Neuronal stem cell (in vitro differentiated cells): ENCODE results near the gene HAUS5.
"Not testable (repeated sequence)": the region's sequence is repeated elsewhere in the genome, so short reads cannot be mapped to it uniquely, and the experiment has no call there.

Experiments used
- DNase-seq: peaks from one replicate; pipeline ENCODE4 v3.0.0-alpha.2; 2013; ENCODE audit warnings: low spot score
- H2AFZ ChIP-seq: one replicate; pipeline ENCODE4 v1.6.1; 2013; ENCODE audit warnings: mild to moderate bottlenecking, low read length, inconsistent platforms
- H2AK5ac ChIP-seq: 2 replicates; pipeline ENCODE4 v1.6.1; 2013; ENCODE audit warnings: low read depth, mild to moderate bottlenecking, inconsistent platforms, low read length, moderate library complexity, mixed read lengths
- H2BK120ac ChIP-seq: 2 replicates; pipeline ENCODE4 v1.6.1; 2013; ENCODE audit warnings: low read depth, mild to moderate bottlenecking, inconsistent platforms, low read length, moderate library complexity, mixed read lengths
- H2BK12ac ChIP-seq: one replicate; pipeline ENCODE4 v1.6.1; 2013; ENCODE audit warnings: low read length, inconsistent platforms
- H2BK15ac ChIP-seq: 2 replicates; pipeline ENCODE4 v1.6.1; 2013; ENCODE audit warnings: mild to moderate bottlenecking, low read length, inconsistent platforms, mixed read lengths
- H2BK5ac ChIP-seq: one replicate; pipeline ENCODE4 v1.6.1; 2013; ENCODE audit warnings: inconsistent platforms, mild to moderate bottlenecking, low read length, moderate library complexity
- H3K14ac ChIP-seq: one replicate; pipeline ENCODE4 v1.6.1; 2013; ENCODE audit warnings: low read length, inconsistent platforms
- H3K18ac ChIP-seq: 2 replicates; pipeline ENCODE4 v1.6.1; 2013; ENCODE audit warnings: low read length, inconsistent platforms
- H3K23ac ChIP-seq: 2 replicates; pipeline ENCODE4 v1.6.1; 2013; ENCODE audit warnings: low read depth, mild to moderate bottlenecking, mixed read lengths, low read length, inconsistent platforms; ENCODE audit not compliant: poor library complexity
- H3K27ac ChIP-seq: replicated peaks from 3 replicates; pipeline ENCODE4 v1.5.1; 2013; ENCODE audit warnings: low read length, inconsistent platforms
- H3K27me3 ChIP-seq, 3 experiments: 2 replicates each; pipeline ENCODE4 v1.6.1; 2013; ENCODE audit warnings: low read length in 3 of 3, mild to moderate bottlenecking in 2 of 3, inconsistent platforms in 1 of 3, low read depth in 1 of 3, mixed read lengths in 1 of 3, moderate library complexity in 1 of 3; ENCODE audit not compliant: control insufficient read depth in 3 of 3, insufficient read depth in 3 of 3
- H3K36me3 ChIP-seq, 2 donors: replicated peaks in 1 of 2; 2 replicates each; pipeline ENCODE4 v1.6.1; 2013; ENCODE audit warnings: low read length in 2 of 2; ENCODE audit not compliant: control insufficient read depth in 2 of 2, insufficient read depth in 2 of 2
- H3K4ac ChIP-seq: 2 replicates; pipeline ENCODE4 v1.6.1; 2013; ENCODE audit warnings: inconsistent platforms, mild to moderate bottlenecking, low read length, moderate library complexity
- H3K4me1 ChIP-seq, 2 donors: 1 replicate in 1 of 2; 2 replicates in 1 of 2; pipeline ENCODE4 v1.6.1; 2013; ENCODE audit warnings: low read length in 2 of 2, low read depth in 1 of 2; ENCODE audit not compliant: control insufficient read depth in 2 of 2, insufficient read depth in 1 of 2
- H3K4me2 ChIP-seq: one replicate; pipeline ENCODE4 v1.6.1; 2013; ENCODE audit warnings: mild to moderate bottlenecking, low read length, inconsistent platforms; ENCODE audit not compliant: insufficient read depth, poor library complexity, severe bottlenecking
- H3K4me3 ChIP-seq, 2 donors: 2 replicates each; pipeline ENCODE4 v1.5.1; 2013; ENCODE audit warnings: low read length in 2 of 2, mild to moderate bottlenecking in 2 of 2, inconsistent platforms in 1 of 2, moderate library complexity in 1 of 2
- H3K79me1 ChIP-seq: one replicate; pipeline ENCODE4 v1.6.1; 2013; ENCODE audit warnings: low read depth, mild to moderate bottlenecking, inconsistent platforms, low read length, moderate library complexity
- H3K9ac ChIP-seq: one replicate; pipeline ENCODE4 v1.6.1; 2013; ENCODE audit warnings: mild to moderate bottlenecking, low read depth, low read length, inconsistent platforms; ENCODE audit not compliant: poor library complexity
- H3K9me3 ChIP-seq, 2 donors: replicated peaks in 1 of 2; 2 replicates each; pipeline versions ENCODE3 to v1.6.1; 2013; ENCODE audit warnings: low read length in 2 of 2, mild to moderate bottlenecking in 2 of 2, inconsistent platforms in 1 of 2, low read depth in 1 of 2, mixed read lengths in 1 of 2, moderate library complexity in 1 of 2; ENCODE audit not compliant: control insufficient read depth in 2 of 2, insufficient read depth in 1 of 2
- H4K8ac ChIP-seq: one replicate; pipeline ENCODE4 v1.6.1; 2013; ENCODE audit warnings: low read depth, mild to moderate bottlenecking, inconsistent platforms, low read length, moderate library complexity
- H4K91ac ChIP-seq: one replicate; pipeline ENCODE4 v1.6.1; 2013; ENCODE audit warnings: low read length, low read depth, mild to moderate bottlenecking, inconsistent platforms; ENCODE audit not compliant: poor library complexity
- WGBS, 2 donors: extraction: QIAGEN DNeasy Blood & Tissue Kit; methylation state at CpG; one replicate each; pipeline ENCODE4 v1.1.7; 2013; ENCODE audit warnings: missing lambda C conversion rate in 2 of 2, mixed read lengths in 1 of 2; ENCODE audit not compliant: insufficient read length in 2 of 2, insufficient replicate concordance in 1 of 2; ENCODE audit errors: extremely low coverage in 2 of 2; 5-methylcytosine and 5-hydroxymethylcytosine counted together

HAUS5 gene

GRCh38 chr19:35607170-35607569 lies 5.4 kb upstream of the HAUS5 start:
- not testable (repeated sequence) for H3K18ac ChIP-seq, H3K14ac ChIP-seq, H3K23ac ChIP-seq, H3K4me2 ChIP-seq, H2BK15ac ChIP-seq, H2AFZ ChIP-seq, H2BK12ac ChIP-seq, H4K8ac ChIP-seq, H2BK5ac ChIP-seq, H3K27me3 ChIP-seq, DNase-seq, H3K27ac ChIP-seq, H3K4ac ChIP-seq, H3K36me3 ChIP-seq, H3K79me1 ChIP-seq, H2AK5ac ChIP-seq, H3K4me3 ChIP-seq, H2BK120ac ChIP-seq, H3K9ac ChIP-seq, H4K91ac ChIP-seq, H3K9me3 ChIP-seq, H3K4me1 ChIP-seq
- WGBS, 2 donors, result no CpG with 5 or more reads among the region's 8 CpGs

DNA sequence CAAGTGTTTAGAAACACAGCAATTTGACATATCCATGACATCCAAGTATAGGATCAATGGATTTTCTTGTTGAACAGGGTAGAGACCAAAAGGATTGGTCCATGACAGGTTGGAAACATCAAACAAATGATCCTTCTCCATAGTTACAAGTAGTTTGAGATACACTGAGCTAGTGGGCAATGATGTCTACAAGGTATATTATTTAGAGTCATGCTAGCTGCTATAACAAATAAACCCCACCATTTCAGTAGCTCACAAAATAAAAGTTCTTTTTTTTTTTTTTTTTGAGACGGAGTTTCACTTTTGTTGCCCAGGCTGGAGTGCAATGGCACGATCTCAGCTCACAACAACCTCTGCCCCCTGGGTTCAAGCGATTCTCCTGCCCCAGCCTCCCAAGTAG lies 4.9 kb upstream of the HAUS5 start:
- no peak overlapping the region for H2BK120ac ChIP-seq
- peaks cover 0 to 3% of the 10 kb centered on the region in 2 donors for H3K9me3 ChIP-seq
- H2BK12ac ChIP-seq, result no peak overlapping the region
- no peak overlapping the region for H3K23ac ChIP-seq
- H2AFZ ChIP-seq, result no peak overlapping the region
- H3K4me2 ChIP-seq, result no peak overlapping the region
- H3K79me1 ChIP-seq, result peaks cover under 1% of the 10 kb centered on the region
- H3K4ac ChIP-seq, result no peak overlapping the region
- H3K14ac ChIP-seq, result no peak overlapping the region
- no peaks in the 10 kb centered on the region for H3K36me3 ChIP-seq
- no peaks in the 10 kb centered on the region for H3K4me1 ChIP-seq
- no peak overlapping the region for H2AK5ac ChIP-seq
- no peak for DNase-seq
- no peak overlapping the region for H3K27ac ChIP-seq
- peaks cover 0 to 2% (median 0%) of the 10 kb centered on the region in 3 experiments for H3K27me3 ChIP-seq
- no peak overlapping the region for H3K4me3 ChIP-seq
- no peak overlapping the region for H3K9ac ChIP-seq
- H3K18ac ChIP-seq, result no peak overlapping the region
- H4K8ac ChIP-seq, result no peak overlapping the region
- H2BK15ac ChIP-seq, result no peak overlapping the region
- no peak overlapping the region for H2BK5ac ChIP-seq
- no peak overlapping the region for H4K91ac ChIP-seq
- WGBS, 2 donors, result no CpG with 5 or more reads among the region's 3 CpGs

GRCh38 chr19:35608251-35608650 lies 4.3 kb upstream of the HAUS5 start:
- no peak overlapping the region for H3K23ac ChIP-seq

GRCh38 chr19:35609851-35610353 lies 2.6 kb upstream of the HAUS5 start:
- Histone ChIP-seq H2BK120ac (no peak overlapping the region), H3K4me3 (no peak overlapping the region), H2AFZ (no peak overlapping the region), H3K23ac (no peak overlapping the region), H3K36me3 (peaks cover 3 to 11% of the 10 kb centered on the region in 2 donors), H3K27ac (no peak overlapping the region), H3K9me3 (peaks cover 0 to 3% of the 10 kb centered on the region in 2 donors), H3K27me3 (no peaks in the 10 kb centered on the region), H4K91ac (no peak overlapping the region), H2BK5ac (no peak overlapping the region), H4K8ac (no peak overlapping the region), H3K18ac (no peak overlapping the region), H2AK5ac (no peak overlapping the region), H3K14ac (no peak overlapping the region), H3K4me2 (no peak overlapping the region), H3K4me1 (peaks cover 0 to 2% of the 10 kb centered on the region in 2 donors), H3K79me1 (peaks cover 4% of the 10 kb centered on the region), H3K9ac (no peak overlapping the region), H2BK15ac (no peak overlapping the region), H3K4ac (no peak overlapping the region), H2BK12ac (no peak overlapping the region)
- DNase-seq, result no peak
- no CpG with 5 or more reads among the region's 6 CpGs for WGBS, 2 donors

More at GRCh38 chr19:35608251-35608650, 4.3 kb upstream of the HAUS5 start:
- Histone ChIP-seq H4K8ac (no peak overlapping the region), H2BK15ac (no peak overlapping the region), H3K4me2 (no peak overlapping the region), H4K91ac (no peak overlapping the region), H3K27ac (no peak overlapping the region), H3K9me3 (peaks cover 0 to 3% of the 10 kb centered on the region in 2 donors), H3K79me1 (peaks cover 4% of the 10 kb centered on the region), H2AFZ (no peak overlapping the region), H3K4me3 (no peak overlapping the region), H3K36me3 (no peaks in the 10 kb centered on the region), H3K27me3 (peaks cover 0 to 2% (median 0%) of the 10 kb centered on the region in 3 experiments), H2BK5ac (no peak overlapping the region), H2AK5ac (no peak overlapping the region), H3K14ac (no peak overlapping the region), H3K4ac (no peak overlapping the region), H3K18ac (no peak overlapping the region), H2BK120ac (no peak overlapping the region), H3K9ac (no peak overlapping the region), H2BK12ac (no peak overlapping the region), H3K4me1 (peaks cover 0 to 2% of the 10 kb centered on the region in 2 donors)
- no CpG with 5 or more reads among the region's 2 CpGs for WGBS, 2 donors
- DNase-seq, result no peak
